ENCODE measurements around the gene BABAM2.

The BABAM2 gene

DNA sequence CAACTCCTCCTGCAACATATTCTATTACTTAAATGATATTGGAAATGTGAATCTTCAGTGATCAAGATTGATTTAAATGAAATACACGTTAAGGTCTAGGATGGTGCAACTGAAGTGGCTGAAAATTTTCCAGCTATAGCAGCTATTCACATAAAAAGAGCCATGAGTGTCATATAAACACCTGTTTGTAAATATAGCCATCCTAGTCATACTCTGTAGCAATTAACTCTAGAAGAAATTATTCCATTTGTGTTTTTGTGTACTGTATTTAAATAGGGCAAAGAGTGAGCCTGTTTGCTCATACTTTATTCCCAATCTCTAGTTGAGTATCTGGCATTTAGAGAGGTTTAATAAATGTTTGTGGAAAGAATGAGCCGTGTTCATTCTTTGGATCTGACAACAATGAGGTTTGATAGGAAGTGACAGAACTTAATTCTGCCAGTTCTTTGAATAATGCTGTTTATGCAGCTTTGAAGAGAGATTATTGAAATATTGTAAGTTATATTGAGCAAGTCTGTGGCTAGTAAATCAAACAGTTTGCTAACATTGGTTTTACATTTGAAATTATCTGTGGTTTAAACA, 49.7 kb downstream of the BABAM2 start:
- no peak for DNase-seq
- no peak for TF ChIP-seq EZH2phosphoT487 (IDR thresholded peaks at IDR 0.05; ENCODE audit: low read length)
- TF ChIP-seq, protein P1, sequence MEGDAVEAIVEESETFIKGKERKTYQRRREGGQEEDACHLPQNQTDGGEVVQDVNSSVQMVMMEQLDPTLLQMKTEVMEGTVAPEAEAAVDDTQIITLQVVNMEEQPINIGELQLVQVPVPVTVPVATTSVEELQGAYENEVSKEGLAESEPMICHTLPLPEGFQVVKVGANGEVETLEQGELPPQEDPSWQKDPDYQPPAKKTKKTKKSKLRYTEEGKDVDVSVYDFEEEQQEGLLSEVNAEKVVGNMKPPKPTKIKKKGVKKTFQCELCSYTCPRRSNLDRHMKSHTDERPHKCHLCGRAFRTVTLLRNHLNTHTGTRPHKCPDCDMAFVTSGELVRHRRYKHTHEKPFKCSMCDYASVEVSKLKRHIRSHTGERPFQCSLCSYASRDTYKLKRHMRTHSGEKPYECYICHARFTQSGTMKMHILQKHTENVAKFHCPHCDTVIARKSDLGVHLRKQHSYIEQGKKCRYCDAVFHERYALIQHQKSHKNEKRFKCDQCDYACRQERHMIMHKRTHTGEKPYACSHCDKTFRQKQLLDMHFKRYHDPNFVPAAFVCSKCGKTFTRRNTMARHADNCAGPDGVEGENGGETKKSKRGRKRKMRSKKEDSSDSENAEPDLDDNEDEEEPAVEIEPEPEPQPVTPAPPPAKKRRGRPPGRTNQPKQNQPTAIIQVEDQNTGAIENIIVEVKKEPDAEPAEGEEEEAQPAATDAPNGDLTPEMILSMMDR (IDR thresholded peaks at IDR 0.05; ENCODE audit: low read length): no peak
- no peak for TF ChIP-seq EZH2 (optimal IDR thresholded peaks at IDR 0.05; ENCODE audit: low read depth, low read length)
- Histone ChIP-seq H3K27ac (ENCODE audit: low read length) (no peak overlapping the region), H4K20me1 (ENCODE audit: insufficient read depth, low read length) (no peaks in the 10 kb centered on the region), H2AFZ (ENCODE audit: low read length) (no peak overlapping the region), H3K27me3 (replicated peaks; ENCODE audit: insufficient read depth, low read length) (no peaks in the 10 kb centered on the region), H3F3A (ENCODE audit: insufficient read depth, low read length) (no peaks in the 10 kb centered on the region), H3K9ac (ENCODE audit: low read length) (no peak overlapping the region), H3K79me2 (ENCODE audit: low read length) (no peaks in the 10 kb centered on the region), H3K4me3 (ENCODE audit: low read length) (no peak overlapping the region), H3K9me2 (replicated peaks; ENCODE audit: insufficient read depth, low read length) (no peaks in the 10 kb centered on the region), H3K4me1 (ENCODE audit: low read length) (no peaks in the 10 kb centered on the region), H3K9me3 (replicated peaks; ENCODE audit: insufficient read depth, low read length) (no peaks in the 10 kb centered on the region), H3K36me3 (replicated peaks; ENCODE audit: insufficient read depth, low read length) (no peaks in the 10 kb centered on the region), H3K4me2 (ENCODE audit: low read depth, low read length) (no peak overlapping the region)

DNA sequence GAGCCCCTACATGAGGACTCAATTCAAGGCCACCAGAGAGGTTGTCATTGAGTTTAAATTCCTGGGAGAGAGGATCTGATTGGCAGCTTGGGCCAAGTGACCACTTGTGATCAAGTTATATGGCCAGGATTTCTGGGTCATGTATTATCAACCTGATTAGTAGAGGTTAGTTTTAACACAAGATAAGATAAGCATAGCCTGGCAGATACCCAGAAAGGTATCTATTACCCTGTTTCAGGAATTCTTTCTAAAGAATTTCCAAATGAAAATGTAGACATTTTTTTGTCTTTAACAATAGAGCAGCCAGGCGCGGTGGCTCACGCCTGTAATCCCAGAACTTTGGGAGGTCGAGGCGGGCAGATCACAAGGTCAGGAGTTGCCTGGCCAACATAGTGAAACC, 50.5 kb downstream of the BABAM2 start:
- H3K4me2 ChIP-seq (ENCODE audit: low read depth, low read length): no peak overlapping the region
- no peak overlapping the region for H3K4me3 ChIP-seq (ENCODE audit: low read length)
- H4K20me1 ChIP-seq (ENCODE audit: insufficient read depth, low read length): no peaks in the 10 kb centered on the region
- H2AFZ ChIP-seq (ENCODE audit: low read length): no peak overlapping the region
- H3F3A ChIP-seq (ENCODE audit: insufficient read depth, low read length): no peaks in the 10 kb centered on the region
- H3K79me2 ChIP-seq (ENCODE audit: low read length): no peaks in the 10 kb centered on the region
- H3K9me3 ChIP-seq (replicated peaks; ENCODE audit: insufficient read depth, low read length): no peaks in the 10 kb centered on the region
- no peaks in the 10 kb centered on the region for H3K9me2 ChIP-seq (replicated peaks; ENCODE audit: insufficient read depth, low read length)
- H3K9ac ChIP-seq (ENCODE audit: low read length): no peak overlapping the region
- TF ChIP-seq EZH2 (optimal IDR thresholded peaks at IDR 0.05; ENCODE audit: low read depth, low read length): no peak
- TF ChIP-seq, protein P1 (IDR thresholded peaks at IDR 0.05; ENCODE audit: low read length): no peak
- no peak for TF ChIP-seq EZH2phosphoT487 (IDR thresholded peaks at IDR 0.05; ENCODE audit: low read length)
- no peaks in the 10 kb centered on the region for H3K36me3 ChIP-seq (replicated peaks; ENCODE audit: insufficient read depth, low read length)
- H3K27me3 ChIP-seq (replicated peaks; ENCODE audit: insufficient read depth, low read length): no peaks in the 10 kb centered on the region
- H3K4me1 ChIP-seq (ENCODE audit: low read length): no peaks in the 10 kb centered on the region
- DNase-seq: no peak
- no peak overlapping the region for H3K27ac ChIP-seq (ENCODE audit: low read length)

DNA sequence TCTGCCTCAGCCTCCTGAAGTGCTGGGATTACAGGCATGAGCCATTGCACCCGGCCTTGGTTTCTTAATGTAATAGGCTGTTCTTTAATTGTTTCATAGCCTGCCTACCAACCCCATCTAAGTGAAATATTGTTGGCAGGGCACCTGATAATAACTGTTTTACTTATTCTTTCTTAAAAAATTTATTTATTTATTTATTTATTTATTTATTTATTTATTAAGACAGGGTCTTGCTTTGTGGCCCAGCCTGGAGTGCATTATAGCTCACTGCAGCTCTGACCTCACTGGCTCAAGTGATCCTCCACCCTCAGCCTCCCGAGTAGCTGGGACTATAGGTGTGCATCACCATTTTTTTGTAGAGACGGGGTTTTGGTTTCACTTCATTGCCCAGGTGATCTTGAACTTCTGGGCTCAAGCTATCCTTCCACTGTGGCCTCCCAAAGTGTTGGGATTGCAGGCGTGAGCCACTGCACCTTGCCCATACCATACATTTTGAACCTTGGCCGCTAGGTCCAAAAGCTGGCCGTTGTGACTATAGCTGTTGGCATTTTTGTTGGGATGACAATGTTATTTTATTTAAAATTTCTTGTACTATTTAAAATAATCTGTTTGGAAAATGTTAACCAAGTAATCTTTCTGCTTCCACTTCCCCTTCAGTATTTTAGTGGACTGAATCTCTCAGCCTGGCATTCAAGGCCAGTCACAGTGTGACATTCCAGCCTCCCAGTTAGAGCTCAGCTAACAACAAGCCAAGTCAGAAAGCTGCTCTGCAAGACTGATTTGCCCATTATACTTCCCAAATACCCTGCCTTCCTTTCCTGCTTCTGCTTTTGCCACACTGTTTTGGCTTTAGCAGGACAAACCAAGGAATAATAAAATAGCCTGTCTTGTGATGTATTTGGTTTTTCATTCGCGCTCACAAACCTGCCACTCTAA, 52.4 kb downstream of the BABAM2 start:
- DNase-seq: no peak
- H3K9me2 ChIP-seq (replicated peaks; ENCODE audit: insufficient read depth, low read length): no peaks in the 10 kb centered on the region
- H3K9me3 ChIP-seq (replicated peaks; ENCODE audit: insufficient read depth, low read length): no peaks in the 10 kb centered on the region
- H4K20me1 ChIP-seq (ENCODE audit: insufficient read depth, low read length): no peaks in the 10 kb centered on the region
- no peak overlapping the region for H3K9ac ChIP-seq (ENCODE audit: low read length)
- H3K4me2 ChIP-seq (ENCODE audit: low read depth, low read length): no peak overlapping the region
- H3K27me3 ChIP-seq (replicated peaks; ENCODE audit: insufficient read depth, low read length): no peaks in the 10 kb centered on the region
- no peak overlapping the region for H3K27ac ChIP-seq (ENCODE audit: low read length)
- H3K36me3 ChIP-seq (replicated peaks; ENCODE audit: insufficient read depth, low read length): no peaks in the 10 kb centered on the region
- no peaks in the 10 kb centered on the region for H3F3A ChIP-seq (ENCODE audit: insufficient read depth, low read length)
- no peak overlapping the region for H2AFZ ChIP-seq (ENCODE audit: low read length)
- no peaks in the 10 kb centered on the region for H3K4me1 ChIP-seq (ENCODE audit: low read length)
- H3K79me2 ChIP-seq (ENCODE audit: low read length): no peaks in the 10 kb centered on the region
- H3K4me3 ChIP-seq (ENCODE audit: low read length): no peak overlapping the region
- TF ChIP-seq, protein P1 (IDR thresholded peaks at IDR 0.05; ENCODE audit: low read length): no peak
- no peak for TF ChIP-seq EZH2phosphoT487 (IDR thresholded peaks at IDR 0.05; ENCODE audit: low read length)
- no peak for TF ChIP-seq EZH2 (optimal IDR thresholded peaks at IDR 0.05; ENCODE audit: low read depth, low read length)
